ENCODE results near the gene PCDH1. TPM values are rescaled to one million over a fixed set of nuclear protein-coding genes. Genes with fewer than 3 reads are reported as not detected.
A peak's percentile ranks its signal among the peaks of the same experiment; 100 is the strongest.

PCDH1 gene
- total RNA-seq, 1 experiment from 2014 or later: 0.45 TPM

DNA sequence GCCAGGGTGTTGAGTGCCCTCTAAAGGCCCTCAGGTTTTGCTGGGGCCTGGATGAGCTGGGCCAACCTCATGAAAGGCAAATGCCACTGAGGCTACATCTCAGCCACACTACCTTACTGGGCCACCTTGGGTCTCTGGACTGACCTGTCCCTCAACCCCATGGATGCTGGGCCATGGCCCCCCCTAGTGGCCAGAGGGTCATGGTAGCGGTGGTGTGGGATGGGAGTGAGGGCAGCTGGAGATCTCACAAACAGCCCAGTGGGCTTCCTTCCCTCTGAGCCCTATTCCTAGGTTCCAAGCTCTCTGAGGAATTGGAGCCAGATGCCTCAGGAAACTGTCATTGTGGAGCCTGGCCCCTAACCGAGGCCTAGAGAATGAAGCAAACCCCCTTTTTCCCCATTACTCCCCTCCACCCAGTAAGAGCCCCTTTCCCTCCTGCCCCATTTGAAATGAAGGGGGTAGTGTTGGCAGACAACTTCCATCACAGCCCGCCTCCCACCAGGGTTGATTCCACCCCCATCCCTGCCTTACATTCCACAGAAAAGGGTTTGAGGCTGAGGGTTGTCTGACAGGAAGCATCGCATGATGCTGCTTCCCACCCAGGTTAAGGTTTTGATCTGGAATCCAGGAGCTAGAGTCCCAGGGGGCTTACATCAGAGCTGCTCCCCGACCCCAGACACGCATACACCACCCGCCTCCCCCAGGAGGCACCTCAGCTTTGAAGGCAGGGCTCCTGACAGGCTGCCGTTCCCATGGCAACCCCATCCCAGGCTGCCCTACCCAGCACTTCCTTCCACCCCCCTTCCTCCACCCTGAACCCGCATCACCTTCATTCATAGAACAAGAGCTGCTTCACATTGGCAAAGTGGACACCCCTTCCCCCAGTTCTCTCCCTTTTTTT is 63.9 kb downstream of the PCDH1 start:
- BruUV-seq (replicated peaks): no TSS peak
- H3K9me3 ChIP-seq (ENCODE audit: low read depth, low read length, poor library complexity, severe bottlenecking): no peaks in the 10 kb centered on the region
- peaks cover 14% of the 10 kb centered on the region for H3K4me1 ChIP-seq (ENCODE audit: insufficient read depth, low read length, poor library complexity, severe bottlenecking)
- TF ChIP-seq, protein P1, sequence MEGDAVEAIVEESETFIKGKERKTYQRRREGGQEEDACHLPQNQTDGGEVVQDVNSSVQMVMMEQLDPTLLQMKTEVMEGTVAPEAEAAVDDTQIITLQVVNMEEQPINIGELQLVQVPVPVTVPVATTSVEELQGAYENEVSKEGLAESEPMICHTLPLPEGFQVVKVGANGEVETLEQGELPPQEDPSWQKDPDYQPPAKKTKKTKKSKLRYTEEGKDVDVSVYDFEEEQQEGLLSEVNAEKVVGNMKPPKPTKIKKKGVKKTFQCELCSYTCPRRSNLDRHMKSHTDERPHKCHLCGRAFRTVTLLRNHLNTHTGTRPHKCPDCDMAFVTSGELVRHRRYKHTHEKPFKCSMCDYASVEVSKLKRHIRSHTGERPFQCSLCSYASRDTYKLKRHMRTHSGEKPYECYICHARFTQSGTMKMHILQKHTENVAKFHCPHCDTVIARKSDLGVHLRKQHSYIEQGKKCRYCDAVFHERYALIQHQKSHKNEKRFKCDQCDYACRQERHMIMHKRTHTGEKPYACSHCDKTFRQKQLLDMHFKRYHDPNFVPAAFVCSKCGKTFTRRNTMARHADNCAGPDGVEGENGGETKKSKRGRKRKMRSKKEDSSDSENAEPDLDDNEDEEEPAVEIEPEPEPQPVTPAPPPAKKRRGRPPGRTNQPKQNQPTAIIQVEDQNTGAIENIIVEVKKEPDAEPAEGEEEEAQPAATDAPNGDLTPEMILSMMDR (conservative IDR thresholded peaks at IDR 0.05; ENCODE audit: low read depth, low read length): peak; percentile 67
- TF ChIP-seq EZH2 (IDR thresholded peaks at IDR 0.05; ENCODE audit: borderline replicate concordance, low read depth, low read length, poor library complexity, severe bottlenecking): no peak
- H3K4me3 ChIP-seq (ENCODE audit: low read depth, low read length, poor library complexity, severe bottlenecking): no peak overlapping the region
- DNase-seq (ENCODE audit: low spot score): no peak
- no peaks in the 10 kb centered on the region for H3K27me3 ChIP-seq (replicated peaks; ENCODE audit: insufficient read depth, low read depth, low read length, poor library complexity)
- H3K36me3 ChIP-seq (ENCODE audit: insufficient read depth, low read length, poor library complexity, severe bottlenecking): no peaks in the 10 kb centered on the region
- POLR2A ChIA-PET (ENCODE audit: low non-redundant PET): no interaction called here
- no peak overlapping the region for H3K27ac ChIP-seq (ENCODE audit: low read depth, low read length, poor library complexity, severe bottlenecking)
- CTCF ChIA-PET: interaction anchor here (0.6 to 1.2 kb wide), 2 partner anchors 9 to 39 kb away, joined by 3 read pairs; no protein-coding TSS in a partner anchor
- intact Hi-C loops (cut with micrococcal nuclease; ENCODE audit: unreplicated experiment): loop anchor here (5.0 kb wide), 1 partner anchor 112 kb away; no protein-coding TSS in a partner anchor

DNA sequence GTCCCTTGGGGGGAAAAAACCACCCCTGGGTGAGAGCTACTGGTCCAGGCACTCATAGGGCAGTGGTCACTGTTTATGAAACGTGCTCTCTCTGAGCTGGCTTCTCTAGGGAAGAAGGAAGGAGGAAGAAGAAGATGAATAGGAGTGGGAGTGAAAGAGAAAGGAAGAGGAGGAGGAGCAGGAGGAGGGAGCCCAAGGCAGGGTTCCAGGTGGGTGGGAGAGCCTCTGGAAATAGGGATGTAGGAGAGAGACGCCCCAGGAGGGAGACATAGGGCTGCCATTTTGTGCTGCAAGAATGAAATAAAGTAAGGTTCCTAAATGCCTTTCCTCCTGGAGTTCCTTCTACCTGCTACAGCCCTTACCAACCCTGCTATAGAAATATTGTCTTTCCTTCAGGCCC is 65.7 kb downstream of the PCDH1 start:
- BruUV-seq (replicated peaks): no TSS peak
- H3K4me1 ChIP-seq (ENCODE audit: insufficient read depth, low read length, poor library complexity, severe bottlenecking): peaks cover 14% of the 10 kb centered on the region

DNA sequence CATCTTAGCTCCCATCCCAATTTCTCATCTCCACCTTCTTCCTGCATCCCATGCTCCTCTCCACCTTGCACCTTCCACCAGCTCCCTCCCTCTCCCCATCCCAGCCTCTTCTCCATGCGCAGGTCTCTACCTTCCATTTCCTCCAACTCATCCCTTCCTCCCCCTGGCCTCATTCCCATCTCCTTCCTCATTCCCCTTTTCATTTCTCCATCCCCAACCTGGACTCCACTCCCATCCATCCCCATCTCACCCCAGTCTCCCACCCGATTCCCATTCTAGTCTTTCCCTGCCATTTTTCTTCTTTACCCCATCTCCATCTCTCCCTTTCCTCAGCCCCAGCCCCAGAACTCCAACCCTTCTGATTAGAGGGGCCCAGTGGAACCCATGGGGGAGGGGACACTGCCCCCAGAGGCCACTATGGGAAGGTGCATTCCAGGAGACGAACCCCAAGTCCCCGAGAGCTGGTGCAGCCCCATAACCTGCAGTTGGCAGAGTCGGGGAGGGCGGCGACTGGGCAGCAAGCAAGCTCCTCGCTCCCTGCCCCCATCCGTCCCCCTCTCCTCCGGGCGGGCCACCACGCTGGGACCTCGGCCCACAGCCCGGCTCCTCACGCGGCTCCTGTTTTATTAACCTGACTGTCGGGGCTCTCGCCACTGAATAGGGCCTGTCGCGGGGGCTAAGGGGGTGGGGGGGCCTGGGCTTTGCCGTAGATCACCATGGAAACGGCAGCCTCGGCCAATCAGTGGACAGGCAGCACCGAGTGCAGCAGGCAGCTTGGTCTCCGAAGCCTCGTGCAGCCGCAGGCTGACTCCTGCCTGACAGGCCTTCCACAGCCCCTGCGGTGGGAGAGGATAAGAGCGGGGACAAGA is 66.7 kb downstream of the PCDH1 start:
- Histone ChIP-seq H3K4me1 (ENCODE audit: insufficient read depth, low read length, poor library complexity, severe bottlenecking) (peaks cover 6% of the 10 kb centered on the region), H3K9me3 (ENCODE audit: low read depth, low read length, poor library complexity, severe bottlenecking) (no peaks in the 10 kb centered on the region), H3K4me3 (ENCODE audit: low read depth, low read length, poor library complexity, severe bottlenecking) (no peak overlapping the region), H3K36me3 (ENCODE audit: insufficient read depth, low read length, poor library complexity, severe bottlenecking) (no peaks in the 10 kb centered on the region), H3K27me3 (replicated peaks; ENCODE audit: insufficient read depth, low read depth, low read length, poor library complexity) (no peaks in the 10 kb centered on the region), H3K27ac (ENCODE audit: low read depth, low read length, poor library complexity, severe bottlenecking) (no peak overlapping the region)
- TF ChIP-seq, protein P1 (conservative IDR thresholded peaks at IDR 0.05; ENCODE audit: low read depth, low read length): peak; percentile 82
- no peak for TF ChIP-seq EZH2 (IDR thresholded peaks at IDR 0.05; ENCODE audit: borderline replicate concordance, low read depth, low read length, poor library complexity, severe bottlenecking)
- peak; percentile 39 for DNase-seq (ENCODE audit: low spot score)
- intact Hi-C loops (cut with micrococcal nuclease; ENCODE audit: unreplicated experiment): loop anchor here (5.0 kb wide), 1 partner anchor 109 kb away; no protein-coding TSS in a partner anchor
- BruUV-seq (replicated peaks): no TSS peak
- POLR2A ChIA-PET (ENCODE audit: low non-redundant PET): no interaction called here
- CTCF ChIA-PET: interaction anchor here (0.7 to 1.0 kb wide), 4 partner anchors 9 to 185 kb away, joined by 3 to 9 read pairs (median 3); no protein-coding TSS in a partner anchor

More for the DNA sequence above, 65.7 kb downstream of the PCDH1 start:
- POLR2A ChIA-PET (ENCODE audit: low non-redundant PET): no interaction called here
- CTCF ChIA-PET: interaction anchor here (0.9 kb wide), 1 partner anchor 8 kb away, joined by 3 read pairs; no protein-coding TSS in a partner anchor
- no peak for TF ChIP-seq EZH2 (IDR thresholded peaks at IDR 0.05; ENCODE audit: borderline replicate concordance, low read depth, low read length, poor library complexity, severe bottlenecking)
- TF ChIP-seq, protein P1 (conservative IDR thresholded peaks at IDR 0.05; ENCODE audit: low read depth, low read length): no peak
- intact Hi-C loops (cut with micrococcal nuclease; ENCODE audit: unreplicated experiment): loop anchor here (5.0 kb wide), 1 partner anchor 110 kb away; no protein-coding TSS in a partner anchor
- H3K27me3 ChIP-seq (replicated peaks; ENCODE audit: insufficient read depth, low read depth, low read length, poor library complexity): no peaks in the 10 kb centered on the region
- H3K27ac ChIP-seq (ENCODE audit: low read depth, low read length, poor library complexity, severe bottlenecking): no peak overlapping the region
- DNase-seq (ENCODE audit: low spot score): no peak
- H3K9me3 ChIP-seq (ENCODE audit: low read depth, low read length, poor library complexity, severe bottlenecking): no peaks in the 10 kb centered on the region
- H3K4me3 ChIP-seq (ENCODE audit: low read depth, low read length, poor library complexity, severe bottlenecking): no peak overlapping the region
- no peaks in the 10 kb centered on the region for H3K36me3 ChIP-seq (ENCODE audit: insufficient read depth, low read length, poor library complexity, severe bottlenecking)

All from A673 (cell line).